Neutrophil (primary cell): ENCODE data around the gene TBCEL.

Experiments used
- H3K27ac ChIP-seq: fragments of 200-600 bp; sonication (generic); 2 replicates; pipeline ENCODE4 v1.5.1; 2016; ENCODE audit warnings: mild to moderate bottlenecking, moderate library complexity
- H3K27me3 ChIP-seq: fragments of 200-600 bp; sonication (generic); 2 replicates; pipeline ENCODE4 v1.6.0; 2016; ENCODE audit warnings: mild to moderate bottlenecking
- H3K36me3 ChIP-seq: fragments of 200-600 bp; sonication (generic); 2 replicates; pipeline ENCODE4 v1.5.1; 2017
- H3K4me1 ChIP-seq, 2 experiments: fragments of 200-600 bp in 1 of 2; sonication (generic) in 1 of 2; 1 replicate in 1 of 2; 2 replicates in 1 of 2; pipeline versions ENCODE4 v1.5.1 to v1.6.1; 2013 to 2016; ENCODE audit warnings: low read depth in 1 of 2, low read length in 1 of 2, mild to moderate bottlenecking in 1 of 2, moderate library complexity in 1 of 2; ENCODE audit not compliant: control insufficient read depth in 1 of 2, insufficient read depth in 1 of 2
- H3K4me3 ChIP-seq, 2 experiments: fragments of 200-600 bp in 1 of 2; sonication (generic) in 1 of 2; 1 replicate in 1 of 2; 2 replicates in 1 of 2; pipeline ENCODE4 v1.5.1; 2013 to 2016; ENCODE audit warnings: low read depth in 1 of 2, low read length in 1 of 2, mild to moderate bottlenecking in 1 of 2, moderate library complexity in 1 of 2
- H3K9me3 ChIP-seq: fragments of 200-600 bp; sonication (generic); 2 replicates; pipeline ENCODE4 v1.5.1; 2016
- CTCF ChIP-seq: fragments of 200-600 bp; sonication (generic); IDR thresholded peaks from 2 replicates; pipeline ENCODE4 v1.5.1; 2016; ENCODE audit warnings: antibody characterized with exemption

Gene TBCEL

GRCh38 chr11:121067026-121067425 is 43.1 kb downstream of the TBCEL start:
- H3K4me1 ChIP-seq: no peaks in the 10 kb centered on the region
- H3K27me3 ChIP-seq: no peaks in the 10 kb centered on the region
- no peak for TF ChIP-seq CTCF
- H3K4me3 ChIP-seq: no peak overlapping the region
- H3K36me3 ChIP-seq: no peaks in the 10 kb centered on the region
- H3K9me3 ChIP-seq: no peaks in the 10 kb centered on the region
- no peak overlapping the region for H3K27ac ChIP-seq

GRCh38 chr11:121067453-121067852 is 43.6 kb downstream of the TBCEL start:
- TF ChIP-seq CTCF: no peak
- H3K36me3 ChIP-seq: no peaks in the 10 kb centered on the region
- no peak overlapping the region for H3K27ac ChIP-seq
- no peak overlapping the region for H3K4me3 ChIP-seq
- no peaks in the 10 kb centered on the region for H3K27me3 ChIP-seq
- H3K9me3 ChIP-seq: no peaks in the 10 kb centered on the region
- no peaks in the 10 kb centered on the region for H3K4me1 ChIP-seq

- H3K27me3 ChIP-seq: no peaks in the 10 kb centered on the region
- no peak overlapping the region for H3K27ac ChIP-seq
- no peak for TF ChIP-seq CTCF
- no peak overlapping the region for H3K4me3 ChIP-seq
- no peaks in the 10 kb centered on the region for H3K36me3 ChIP-seq
- no peaks in the 10 kb centered on the region for H3K9me3 ChIP-seq
- no peaks in the 10 kb centered on the region for H3K4me1 ChIP-seq
These were observed 44.2 kb downstream of the TBCEL start for GRCh38 chr11:121067962-121068647.

- H3K27ac ChIP-seq: no peak overlapping the region
- H3K36me3 ChIP-seq: no peaks in the 10 kb centered on the region
- no peaks in the 10 kb centered on the region for H3K4me1 ChIP-seq
- H3K9me3 ChIP-seq: no peaks in the 10 kb centered on the region
- no peak for TF ChIP-seq CTCF
- H3K4me3 ChIP-seq: no peak overlapping the region
- no peaks in the 10 kb centered on the region for H3K27me3 ChIP-seq
These were observed 44.9 kb downstream of the TBCEL start for GRCh38 chr11:121068787-121069186.

- H3K36me3 ChIP-seq: no peaks in the 10 kb centered on the region
- no peaks in the 10 kb centered on the region for H3K27me3 ChIP-seq
- TF ChIP-seq CTCF: no peak
- no peaks in the 10 kb centered on the region for H3K4me1 ChIP-seq
- H3K27ac ChIP-seq: no peak overlapping the region
- no peak overlapping the region for H3K4me3 ChIP-seq
- no peaks in the 10 kb centered on the region for H3K9me3 ChIP-seq
These were observed 47.3 kb downstream of the TBCEL start for GRCh38 chr11:121070951-121071845.
